DOHH2 (cell line): ENCODE measurements around the gene EEF1B2.
"Not testable (repeated sequence)": the region's sequence is repeated elsewhere in the genome, so short reads cannot be mapped to it uniquely, and the experiment has no call there.

ENCODE experiments used
- H3F3A ChIP-seq: fragments of 200-600 bp; sonication (generic), shearing (Covaris generic); 2 replicates; pipeline ENCODE4 v1.6.0; 2016; ENCODE audit warnings: antibody characterized with exemption, mild to moderate bottlenecking; ENCODE audit not compliant: control insufficient read depth, insufficient read depth
- H3K27ac ChIP-seq: fragments of 200-600 bp; sonication (generic); 2 replicates; pipeline ENCODE4 v1.5.1; 2014; ENCODE audit warnings: low read depth, mild to moderate bottlenecking, low read length, moderate library complexity
- H3K27me3 ChIP-seq: fragments of 200-600 bp; sonication (generic); 2 replicates; pipeline ENCODE4 v1.6.1; 2014; ENCODE audit warnings: mild to moderate bottlenecking, low read length, mixed read lengths; ENCODE audit not compliant: control insufficient read depth
- H3K36me3 ChIP-seq: fragments of 200-600 bp; sonication (generic); 2 replicates; pipeline ENCODE4 v1.6.1; 2014; ENCODE audit warnings: mild to moderate bottlenecking, low read length, moderate library complexity, mixed read lengths; ENCODE audit not compliant: control insufficient read depth
- H3K4me1 ChIP-seq: fragments of 200-600 bp; sonication (generic); 2 replicates; pipeline ENCODE4 v1.6.1; 2014; ENCODE audit warnings: mild to moderate bottlenecking, low read length, mixed read lengths; ENCODE audit not compliant: control insufficient read depth
- H3K4me2 ChIP-seq: fragments of 200-600 bp; sonication (generic); 2 replicates; pipeline ENCODE4 v1.6.0; 2014; ENCODE audit warnings: mild to moderate bottlenecking, low read length, moderate library complexity
- H3K4me3 ChIP-seq: fragments of 200-600 bp; sonication (generic); 2 replicates; pipeline ENCODE4 v1.5.1; 2014; ENCODE audit warnings: mild to moderate bottlenecking, low read length, mixed read lengths
- H3K79me2 ChIP-seq: fragments of 200-600 bp; sonication (generic); 2 replicates; pipeline ENCODE4 v1.6.1; 2014; ENCODE audit warnings: mild to moderate bottlenecking, low read length, mixed read lengths; ENCODE audit not compliant: control insufficient read depth
- H3K9me2 ChIP-seq: fragments of 200-600 bp; sonication (generic); replicated peaks from 2 replicates; pipeline ENCODE4 v1.6.1; 2014; ENCODE audit warnings: mild to moderate bottlenecking, low read length, mixed read lengths; ENCODE audit not compliant: control insufficient read depth
- H3K9me3 ChIP-seq: fragments of 200-600 bp; sonication (generic); 2 replicates; pipeline ENCODE4 v1.6.1; 2014; ENCODE audit warnings: antibody characterized with exemption, low read length, mixed read lengths; ENCODE audit not compliant: control insufficient read depth, insufficient read depth
- H4K20me1 ChIP-seq: fragments of 200-600 bp; sonication (generic); 2 replicates; pipeline ENCODE4 v1.6.0; 2014; ENCODE audit warnings: low read depth, mild to moderate bottlenecking, antibody characterized with exemption, low read length, moderate library complexity; ENCODE audit not compliant: control insufficient read depth, insufficient read depth
- EZH2phosphoT487 ChIP-seq: fragments of 200-600 bp; sonication (generic); IDR thresholded peaks from 2 replicates; pipeline ENCODE4 v1.6.1; 2017; ENCODE audit warnings: borderline replicate concordance, mild to moderate bottlenecking, antibody characterized with exemption, low read length, moderate library complexity, mixed read lengths
- TF ChIP-seq, protein P1 (sequence below): fragments of 200-600 bp; sonication (generic); IDR thresholded peaks from one replicate; pipeline ENCODE4 v1.5.1; 2014; ENCODE audit warnings: antibody characterized with exemption, mild to moderate bottlenecking, low read depth, low read length; ENCODE audit not compliant: poor library complexity, severe bottlenecking

The EEF1B2 gene

DNA sequence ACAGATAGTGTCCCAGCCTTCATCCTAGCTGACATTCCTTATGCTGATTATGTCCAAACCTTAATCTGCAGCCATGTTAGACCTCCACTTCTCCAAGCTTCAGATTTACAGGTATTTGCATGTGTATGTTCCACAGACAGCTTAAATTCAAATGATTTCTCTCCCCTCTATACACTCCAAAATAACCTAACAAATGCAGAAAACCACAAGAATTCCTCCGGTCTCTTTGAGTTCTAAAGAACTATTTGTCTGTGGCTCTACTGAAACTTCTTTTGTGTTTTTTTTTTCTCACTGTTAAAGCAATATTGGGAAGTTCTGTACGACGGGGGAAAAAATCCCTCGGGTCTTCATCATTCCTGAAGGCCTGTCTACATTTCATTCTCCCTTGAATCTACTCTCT, 9.1 kb upstream of the EEF1B2 start:
- Histone ChIP-seq H4K20me1 (peaks cover 3% of the 10 kb centered on the region; the same call in 1 of the 2 replicates), H3K36me3 (peaks cover 82% of the 10 kb centered on the region), H3K9me2 (no peaks in the 10 kb centered on the region), H3K4me3 (no peak overlapping the region), H3K4me2 (no peak overlapping the region), H3F3A (0 out of 2 replicates have a peak, but pooled peaks cover 3% of the 10 kb centered on the region), H3K27ac (0 out of 2 replicates have a peak overlapping the region, but pooled peaks have one; percentile 6), H3K4me1 (peaks cover 19% of the 10 kb centered on the region), H3K79me2 (peaks cover 54% of the 10 kb centered on the region), H3K27me3 (no peaks in the 10 kb centered on the region), H3K9me3 (no peaks in the 10 kb centered on the region)
- no peak for TF ChIP-seq EZH2phosphoT487
- TF ChIP-seq, protein P1, sequence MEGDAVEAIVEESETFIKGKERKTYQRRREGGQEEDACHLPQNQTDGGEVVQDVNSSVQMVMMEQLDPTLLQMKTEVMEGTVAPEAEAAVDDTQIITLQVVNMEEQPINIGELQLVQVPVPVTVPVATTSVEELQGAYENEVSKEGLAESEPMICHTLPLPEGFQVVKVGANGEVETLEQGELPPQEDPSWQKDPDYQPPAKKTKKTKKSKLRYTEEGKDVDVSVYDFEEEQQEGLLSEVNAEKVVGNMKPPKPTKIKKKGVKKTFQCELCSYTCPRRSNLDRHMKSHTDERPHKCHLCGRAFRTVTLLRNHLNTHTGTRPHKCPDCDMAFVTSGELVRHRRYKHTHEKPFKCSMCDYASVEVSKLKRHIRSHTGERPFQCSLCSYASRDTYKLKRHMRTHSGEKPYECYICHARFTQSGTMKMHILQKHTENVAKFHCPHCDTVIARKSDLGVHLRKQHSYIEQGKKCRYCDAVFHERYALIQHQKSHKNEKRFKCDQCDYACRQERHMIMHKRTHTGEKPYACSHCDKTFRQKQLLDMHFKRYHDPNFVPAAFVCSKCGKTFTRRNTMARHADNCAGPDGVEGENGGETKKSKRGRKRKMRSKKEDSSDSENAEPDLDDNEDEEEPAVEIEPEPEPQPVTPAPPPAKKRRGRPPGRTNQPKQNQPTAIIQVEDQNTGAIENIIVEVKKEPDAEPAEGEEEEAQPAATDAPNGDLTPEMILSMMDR: no peak

GRCh38 chr2:206154197-206154596, 5.5 kb upstream of the EEF1B2 start:
- Histone ChIP-seq H3K27me3 (no peaks in the 10 kb centered on the region), H3K4me2 (0 out of 2 replicates have a peak overlapping the region, but pooled peaks have one; percentile 4), H4K20me1 (peaks cover 3% of the 10 kb centered on the region; the same call in 1 of the 2 replicates), H3K79me2 (peaks cover 89% of the 10 kb centered on the region), H3K4me1 (peaks cover 37% of the 10 kb centered on the region), H3K4me3 (no peak overlapping the region), H3K9me3 (no peaks in the 10 kb centered on the region), H3K9me2 (no peaks in the 10 kb centered on the region), H3F3A (no peaks in the 10 kb centered on the region), H3K36me3 (peaks cover 73% of the 10 kb centered on the region), H3K27ac (no peak overlapping the region)
- TF ChIP-seq, protein P1: no peak
- TF ChIP-seq EZH2phosphoT487: no peak

GRCh38 chr2:206157014-206157413, 2.7 kb upstream of the EEF1B2 start:
- H4K20me1 ChIP-seq, H3K27ac ChIP-seq, H3K9me2 ChIP-seq, H3K27me3 ChIP-seq, H3K9me3 ChIP-seq: not testable (repeated sequence)
- peak overlapping the region; percentile 100; the same call in 1 of the 2 replicates for H3K4me3 ChIP-seq
- H3K79me2 ChIP-seq: peaks cover 97% of the 10 kb centered on the region
- peaks cover 39% of the 10 kb centered on the region for H3K4me1 ChIP-seq
- H3K4me2 ChIP-seq: peak overlapping the region; percentile 93
- H3K36me3 ChIP-seq: peaks cover 68% of the 10 kb centered on the region
- H3F3A ChIP-seq: peaks cover 14% of the 10 kb centered on the region

DNA sequence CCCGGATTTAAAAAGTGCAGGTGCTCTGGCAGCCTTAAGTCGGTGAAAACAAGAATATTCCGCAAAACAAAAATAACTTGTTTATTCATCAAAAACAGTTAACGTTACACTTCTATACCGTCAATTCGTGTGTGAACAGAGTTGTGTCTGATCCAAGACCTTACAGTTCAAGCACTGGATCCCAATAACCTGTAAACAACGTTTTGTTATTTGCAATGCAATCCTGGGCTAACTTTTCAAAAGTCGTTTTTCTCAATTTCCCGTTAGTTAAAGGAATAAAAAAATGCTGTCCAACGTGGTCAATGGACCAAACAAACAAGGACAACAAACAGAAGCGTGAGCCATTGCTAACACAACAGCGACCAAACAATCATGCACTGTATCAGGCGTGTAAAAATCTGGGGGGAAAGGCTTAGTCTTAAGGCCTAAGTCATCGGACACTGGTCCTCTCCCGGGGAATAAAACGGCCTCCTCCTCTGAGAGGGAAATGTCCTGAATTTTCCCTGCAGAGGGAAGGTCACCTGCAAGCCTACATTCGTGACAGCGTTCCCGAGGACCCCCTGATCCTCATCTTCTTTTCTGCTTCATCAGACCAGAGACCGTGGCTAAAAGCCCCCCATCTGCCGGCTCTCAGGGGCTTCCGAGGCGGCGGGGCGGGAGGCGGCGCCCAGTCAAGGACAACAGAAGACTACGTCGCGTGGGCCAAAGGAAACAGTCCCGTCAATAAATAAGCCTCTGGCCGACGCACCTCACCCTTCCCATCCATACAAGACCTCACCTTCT, 941 bp upstream of the EEF1B2 start:
- peaks cover 48% of the 10 kb centered on the region for H3K4me1 ChIP-seq
- no peaks in the 10 kb centered on the region for H3K9me3 ChIP-seq
- no peaks in the 10 kb centered on the region for H3K27me3 ChIP-seq
- peaks cover 96% of the 10 kb centered on the region for H3K79me2 ChIP-seq
- H3K36me3 ChIP-seq: peaks cover 72% of the 10 kb centered on the region
- peak overlapping the region; percentile 57 for H3K27ac ChIP-seq
- TF ChIP-seq, protein P1: no peak
- TF ChIP-seq EZH2phosphoT487: no peak
- H3K4me2 ChIP-seq: peak overlapping the region; percentile 93
- H4K20me1 ChIP-seq: peaks cover 12% of the 10 kb centered on the region; the same call in 1 of the 2 replicates
- no peaks in the 10 kb centered on the region for H3K9me2 ChIP-seq
- H3K4me3 ChIP-seq: peak overlapping the region; percentile 100
- peaks cover 30% of the 10 kb centered on the region for H3F3A ChIP-seq
